Lower leg skin (tissue), 4 donors: ENCODE measurements around the gene MIS18A. TPM values are rescaled to one million over a fixed set of nuclear protein-coding genes. Genes with fewer than 3 reads are reported as not detected.
"Not testable (repeated sequence)": the region's sequence is repeated elsewhere in the genome, so short reads cannot be mapped to it uniquely, and the experiment has no call there.

Experiments
- DNase-seq, 2 donors: peaks; one replicate each; pipeline ENCODE4 v3.0.0-alpha.2; 2019; ENCODE audit warnings: low spot score in 2 of 2
- H3K4me3 ChIP-seq: fragments of 200-600 bp; sonication (generic); 2 replicates; pipeline ENCODE4 v1.5.1; 2017; ENCODE audit warnings: mild to moderate bottlenecking, low read depth; ENCODE audit not compliant: poor library complexity, severe bottlenecking
- POLR2A ChIP-seq, 2 donors: fragments of 450-650 bp; IDR thresholded peaks; one replicate each; pipeline ENCODE4 v1.6.1; 2016 to 2017; ENCODE audit warnings: antibody characterized with exemption in 2 of 2, mild to moderate bottlenecking in 1 of 2, moderate library complexity in 1 of 2
- WGBS, 2 donors: methylation state at CpG; one replicate each; pipeline ENCODE4 v1.1.5; 2018; 5-methylcytosine and 5-hydroxymethylcytosine counted together
- intact Hi-C: fragments of 100-400 bp; cut with DNase I; formaldehyde crosslinking; loops from one replicate; pipeline ENCODE4 v1.15.0; 2023; ENCODE audit warnings: low total_unique reads
- total RNA-seq, 4 donors: library from RNA; depleted of rRNA; stranded (reverse); fragments of >200 nt; gene quantifications; one replicate each; pipeline ENCODE4 v1.1.0, GENCODE V29; 2016
- TF ChIP-seq, protein P1 (sequence below), 3 donors: fragments of 450-650 bp; IDR thresholded peaks; one replicate each; pipeline ENCODE4 v1.5.1; 2016; ENCODE audit warnings: antibody characterized with exemption in 3 of 3, mild to moderate bottlenecking in 3 of 3, moderate library complexity in 2 of 3

Gene MIS18A
- total RNA-seq, 4 donors from 2014 or later = 2.2 to 7.7 (median 3.9) TPM

DNA sequence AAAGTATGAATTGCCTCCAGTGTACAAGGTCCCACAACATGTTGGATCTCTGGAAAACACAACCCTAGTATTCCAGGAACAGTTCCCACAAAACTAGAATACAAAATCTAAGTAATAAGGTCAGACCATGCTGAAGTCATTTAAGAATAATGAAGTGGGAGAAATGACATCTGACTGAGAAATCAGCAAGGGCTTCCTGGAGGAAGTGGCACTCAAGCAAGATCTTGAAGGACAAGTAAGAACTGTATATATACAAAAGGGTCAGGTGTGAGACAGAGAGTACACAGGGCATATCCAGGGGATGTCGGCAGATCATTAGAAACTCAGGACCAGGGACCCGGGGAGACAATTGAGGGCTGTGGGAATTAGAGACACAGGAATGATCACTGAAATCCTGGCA is 18.7 kb downstream of the MIS18A start:
- H3K4me3 ChIP-seq = no peak overlapping the region
- TF ChIP-seq, protein P1, sequence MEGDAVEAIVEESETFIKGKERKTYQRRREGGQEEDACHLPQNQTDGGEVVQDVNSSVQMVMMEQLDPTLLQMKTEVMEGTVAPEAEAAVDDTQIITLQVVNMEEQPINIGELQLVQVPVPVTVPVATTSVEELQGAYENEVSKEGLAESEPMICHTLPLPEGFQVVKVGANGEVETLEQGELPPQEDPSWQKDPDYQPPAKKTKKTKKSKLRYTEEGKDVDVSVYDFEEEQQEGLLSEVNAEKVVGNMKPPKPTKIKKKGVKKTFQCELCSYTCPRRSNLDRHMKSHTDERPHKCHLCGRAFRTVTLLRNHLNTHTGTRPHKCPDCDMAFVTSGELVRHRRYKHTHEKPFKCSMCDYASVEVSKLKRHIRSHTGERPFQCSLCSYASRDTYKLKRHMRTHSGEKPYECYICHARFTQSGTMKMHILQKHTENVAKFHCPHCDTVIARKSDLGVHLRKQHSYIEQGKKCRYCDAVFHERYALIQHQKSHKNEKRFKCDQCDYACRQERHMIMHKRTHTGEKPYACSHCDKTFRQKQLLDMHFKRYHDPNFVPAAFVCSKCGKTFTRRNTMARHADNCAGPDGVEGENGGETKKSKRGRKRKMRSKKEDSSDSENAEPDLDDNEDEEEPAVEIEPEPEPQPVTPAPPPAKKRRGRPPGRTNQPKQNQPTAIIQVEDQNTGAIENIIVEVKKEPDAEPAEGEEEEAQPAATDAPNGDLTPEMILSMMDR (IDR thresholded peaks at IDR 0.05) = no peak
- TF ChIP-seq POLR2A (IDR thresholded peaks at IDR 0.05) = no peak
- intact Hi-C loops = no loop called here
- 92 to 95% methylated on average over 2 of the region's 2 CpGs for WGBS, 2 donors
- no peak for DNase-seq

DNA sequence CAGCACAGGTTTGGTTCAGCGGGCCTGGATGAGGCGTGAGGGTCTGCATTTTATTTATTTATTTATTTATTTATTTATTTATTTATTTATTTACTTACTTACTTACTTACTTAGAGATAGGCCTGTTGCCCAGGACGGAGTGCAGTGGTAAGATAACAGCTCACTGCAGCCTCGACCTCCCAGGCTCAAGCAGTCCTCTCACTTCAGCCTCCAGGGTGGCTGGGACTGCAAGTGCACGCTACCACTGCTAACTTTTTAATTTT is 20.1 kb downstream of the MIS18A start:
- DNase-seq, H3K4me3 ChIP-seq: not testable (repeated sequence)
- intact Hi-C loops = loop anchor here (5.0 kb wide), 1 partner anchor 391 kb away; no protein-coding TSS in a partner anchor
- WGBS, 2 donors = 90 to 94% methylated on average over 5 of the region's 5 CpGs

DNA sequence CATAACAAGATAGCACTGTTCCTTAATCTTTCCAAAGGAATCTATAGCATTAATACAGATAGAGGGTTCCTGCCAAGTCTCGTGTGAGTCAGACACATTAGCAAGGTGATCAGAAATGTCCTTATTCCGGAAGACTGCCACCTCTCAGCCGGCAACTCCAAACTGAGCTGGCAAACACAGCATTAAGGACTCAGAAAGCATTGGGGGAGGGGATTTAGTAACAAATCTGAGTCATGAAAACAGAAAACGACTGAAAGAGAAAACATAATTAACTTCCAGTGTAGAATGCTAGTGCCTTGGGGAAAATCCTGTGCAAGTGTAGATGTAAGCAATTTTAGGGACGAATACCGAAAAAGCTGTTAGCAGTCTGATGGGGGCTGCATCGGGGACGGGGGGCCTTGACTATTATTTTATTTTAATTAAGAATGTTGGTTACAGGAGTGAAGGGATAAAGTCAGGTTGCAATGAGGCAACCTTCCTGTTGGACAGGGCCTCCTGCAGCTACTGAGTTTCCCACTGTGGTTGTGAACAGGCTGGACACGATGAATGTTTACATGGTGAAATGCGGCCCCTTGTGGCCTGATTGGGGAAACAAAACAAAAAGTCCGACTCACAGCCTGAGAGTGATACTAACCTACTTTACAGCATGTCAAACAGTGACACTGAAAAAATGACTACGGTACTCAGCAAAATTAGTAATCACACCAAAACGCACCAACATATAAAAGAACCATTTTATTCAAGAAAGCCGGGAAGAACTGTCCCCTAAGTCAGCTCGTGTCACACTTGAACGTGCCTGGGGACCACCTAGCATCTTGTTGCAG is 20.7 kb downstream of the MIS18A start:
- H3K4me3 ChIP-seq = no peak overlapping the region
- TF ChIP-seq POLR2A (IDR thresholded peaks at IDR 0.05) = no peak
- TF ChIP-seq, protein P1 (IDR thresholded peaks at IDR 0.05) = no peak
- 36 to 38% methylated on average over 16 of the region's 16 CpGs for WGBS, 2 donors
- intact Hi-C loops = loop anchor here (5.0 kb wide), 1 partner anchor 391 kb away; no protein-coding TSS in a partner anchor
- DNase-seq = peak; percentile 67 to 89

DNA sequence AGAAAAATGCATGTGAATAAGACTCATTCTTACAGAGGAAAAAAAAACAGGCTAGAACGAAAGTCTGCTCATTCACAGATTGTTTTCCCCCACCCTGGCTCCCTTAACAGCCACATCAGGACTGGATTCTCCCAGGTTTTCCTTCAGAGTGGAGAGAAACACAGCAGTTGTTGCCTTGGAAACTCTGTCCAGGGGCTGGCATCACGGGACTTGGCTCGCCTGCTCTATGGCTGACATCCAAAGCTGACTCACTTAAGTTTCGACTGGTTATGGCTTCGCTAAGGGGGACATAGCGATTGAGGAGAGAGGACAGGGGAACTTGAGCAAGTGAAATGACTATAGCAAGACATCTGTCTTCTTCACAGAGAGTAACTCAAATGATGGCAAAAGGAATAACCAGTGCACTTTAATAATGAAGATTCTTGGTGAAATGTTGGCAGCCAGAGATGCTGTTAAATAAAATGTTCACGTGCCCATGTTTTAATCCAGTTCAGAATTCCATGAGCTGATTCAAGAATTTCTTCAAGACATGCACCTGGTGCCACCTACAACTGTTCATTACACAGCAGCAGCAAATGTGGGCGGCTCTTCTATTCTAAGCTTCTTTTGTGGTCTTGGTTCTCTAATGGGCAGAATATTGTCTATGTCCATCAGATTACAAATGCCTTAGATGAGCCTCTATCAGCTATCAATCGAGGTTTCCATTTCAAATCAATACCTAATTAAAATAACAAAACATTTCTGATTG is 21.8 kb downstream of the MIS18A start:
- 21 to 27% methylated on average over 9 of the region's 9 CpGs for WGBS, 2 donors
- H3K4me3 ChIP-seq = no peak overlapping the region
- peak; percentile 82 to 95 for DNase-seq
- intact Hi-C loops = loop anchor here (5.0 kb wide), 1 partner anchor 390 kb away; no protein-coding TSS in a partner anchor
- TF ChIP-seq, protein P1 (IDR thresholded peaks at IDR 0.05) = no peak
- no peak for TF ChIP-seq POLR2A (IDR thresholded peaks at IDR 0.05)

DNA sequence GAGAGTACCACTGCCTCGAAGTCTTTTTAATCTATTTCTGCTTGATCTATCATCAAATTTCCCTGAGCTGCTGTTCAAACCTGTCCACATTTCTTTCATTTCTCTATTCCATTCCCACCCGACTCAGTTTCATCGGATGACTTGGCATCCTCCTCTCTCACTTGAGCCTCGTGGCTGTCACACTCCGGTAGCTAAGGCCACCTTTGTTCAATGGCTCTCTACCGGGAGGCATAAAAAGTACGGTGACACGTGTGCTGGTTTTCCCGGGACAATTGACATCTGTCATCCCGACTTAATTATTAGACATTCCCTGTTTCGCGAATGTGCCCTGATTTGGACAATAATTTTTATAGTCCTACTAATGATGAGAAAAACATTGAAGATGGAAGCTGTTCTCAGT is 22.6 kb downstream of the MIS18A start:
- TF ChIP-seq, protein P1 (IDR thresholded peaks at IDR 0.05) = no peak
- no peak for TF ChIP-seq POLR2A (IDR thresholded peaks at IDR 0.05)
- 42 to 47% methylated on average over 12 of the region's 12 CpGs for WGBS, 2 donors
- intact Hi-C loops = loop anchor here (5.0 kb wide), 1 partner anchor 389 kb away; no protein-coding TSS in a partner anchor
- no peak for DNase-seq
- no peak overlapping the region for H3K4me3 ChIP-seq

DNA sequence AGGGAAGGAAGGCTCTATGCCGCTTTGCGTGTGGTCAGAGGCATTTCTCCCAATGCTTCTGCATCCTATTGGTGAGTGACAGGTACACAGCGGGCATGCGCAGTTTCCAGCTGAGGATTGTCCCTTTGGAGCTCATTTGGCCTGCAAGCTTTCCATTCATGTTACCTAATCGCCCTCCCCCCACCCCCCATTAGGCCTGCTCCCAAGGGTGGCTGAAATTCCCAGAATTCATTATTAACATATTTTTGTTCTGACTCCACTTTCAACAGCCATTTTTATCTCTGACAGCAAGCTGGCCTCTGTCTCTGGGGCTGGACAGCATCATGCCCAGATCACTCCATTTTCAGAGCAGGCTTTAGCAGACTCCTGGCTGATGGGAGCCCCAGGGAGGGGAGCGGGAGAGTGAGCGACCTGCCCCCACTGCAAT is 25.6 kb downstream of the MIS18A start:
- no peak for DNase-seq
- intact Hi-C loops = no loop called here
- TF ChIP-seq POLR2A (IDR thresholded peaks at IDR 0.05) = no peak
- TF ChIP-seq, protein P1 (IDR thresholded peaks at IDR 0.05) = no peak
- no peak overlapping the region for H3K4me3 ChIP-seq
- WGBS, 2 donors = 70 to 78% methylated on average over 7 of the region's 7 CpGs
